GM04504 (cell line): ENCODE measurements around the gene SAFB.

ENCODE experiments used
- DNase-seq: peaks from one replicate; pipeline ENCODE4 v3.0.0-alpha.2; 2012; ENCODE audit warnings: low read depth

Gene SAFB

DNA sequence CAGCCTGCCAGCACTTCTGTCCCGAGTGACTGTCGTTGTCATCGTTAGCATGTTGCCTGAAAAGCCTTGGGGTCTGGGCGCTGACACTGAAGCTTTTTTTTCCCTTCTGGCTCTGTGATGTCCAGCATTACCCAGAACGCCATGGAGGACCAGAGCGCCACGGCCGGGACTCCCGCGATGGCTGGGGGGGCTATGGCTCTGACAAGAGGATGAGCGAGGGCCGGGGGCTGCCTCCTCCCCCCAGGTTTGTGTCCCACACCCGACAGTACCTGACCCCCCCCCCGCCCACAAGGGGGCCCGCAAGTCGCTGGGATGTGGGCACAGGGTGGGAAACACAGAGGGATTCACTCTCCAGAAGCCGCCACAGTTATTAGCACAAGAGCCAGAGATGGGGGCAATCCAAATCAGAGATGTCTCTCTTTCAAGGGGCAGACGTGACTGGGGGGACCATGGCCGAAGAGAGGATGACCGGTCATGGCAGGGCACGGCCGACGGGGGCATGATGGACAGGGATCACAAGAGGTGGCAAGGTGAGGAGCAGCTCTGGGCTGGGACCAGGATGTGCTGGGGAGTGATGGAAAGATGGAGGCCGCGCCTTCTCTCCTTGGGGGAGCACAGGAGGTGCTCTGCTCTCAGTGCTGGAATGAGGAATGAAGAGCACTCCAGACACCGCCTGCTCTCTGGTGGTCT lies 44.2 kb downstream of the SAFB start:
- no peak for DNase-seq

DNA sequence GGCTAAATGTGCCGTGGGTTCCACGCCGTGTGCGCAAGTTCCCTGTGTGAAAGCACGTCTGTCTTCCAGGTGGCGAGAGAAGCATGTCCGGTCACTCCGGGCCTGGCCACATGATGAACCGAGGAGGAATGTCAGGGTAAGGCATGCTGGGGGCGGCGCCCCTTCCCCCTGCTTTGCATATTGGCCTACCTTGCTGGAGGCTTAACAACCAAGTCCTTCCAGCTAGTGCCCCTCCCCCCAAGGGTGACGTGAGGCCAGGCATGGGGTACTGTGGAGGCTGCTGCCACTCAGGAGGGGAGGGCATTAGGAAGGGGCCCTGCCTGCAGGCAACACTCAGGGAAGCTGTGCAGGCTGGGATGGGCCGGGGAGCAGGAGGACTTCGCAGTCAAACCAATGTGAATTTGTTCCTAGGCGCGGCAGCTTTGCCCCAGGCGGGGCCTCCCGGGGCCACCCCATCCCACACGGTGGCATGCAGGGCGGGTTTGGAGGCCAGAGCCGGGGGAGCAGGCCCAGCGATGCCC lies 44.9 kb downstream of the SAFB start:
- no peak for DNase-seq

GRCh38 chr19:5669212-5669611 lies 46.3 kb downstream of the SAFB start:
- no peak for DNase-seq

DNA sequence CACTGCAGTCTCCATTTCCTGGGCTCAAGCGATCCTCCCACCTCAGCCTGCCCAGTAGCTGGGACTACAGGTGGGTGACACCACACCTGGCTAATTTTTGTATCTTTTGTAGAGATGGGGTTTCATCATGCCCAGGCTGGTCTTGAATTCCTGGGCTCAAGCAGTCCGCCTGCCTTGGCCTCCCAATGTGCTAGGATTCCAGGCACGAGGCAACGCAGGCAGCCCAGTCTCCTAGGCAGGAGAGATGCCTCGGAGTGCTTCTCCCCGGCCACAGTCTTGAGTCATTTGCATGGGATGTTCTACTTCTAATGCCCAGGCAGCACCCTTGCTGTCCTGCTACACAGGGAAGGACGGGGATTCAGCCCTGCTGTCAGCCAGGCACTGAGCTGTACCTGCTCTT lies 48.7 kb downstream of the SAFB start:
- DNase-seq: no peak

GRCh38 chr19:5672708-5673459 lies 50.0 kb downstream of the SAFB start:
- DNase-seq: no peak

DNA sequence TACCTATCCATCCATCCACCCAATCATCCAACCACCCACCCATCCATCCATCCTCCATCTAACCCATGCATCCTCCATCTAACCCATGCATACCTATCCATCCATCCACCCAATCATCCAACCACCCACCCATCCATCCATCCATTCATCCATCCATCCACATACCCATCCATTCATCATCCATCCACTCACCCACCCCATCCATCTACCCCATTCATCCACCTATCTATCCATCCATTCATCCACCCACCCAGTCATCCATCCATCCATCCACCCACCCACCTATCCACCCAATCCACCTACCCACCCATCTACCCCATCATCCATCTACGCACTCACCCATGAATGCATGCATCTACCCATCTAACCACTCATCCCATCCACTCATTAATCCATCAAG lies 50.9 kb downstream of the SAFB start:
- no peak for DNase-seq

DNA sequence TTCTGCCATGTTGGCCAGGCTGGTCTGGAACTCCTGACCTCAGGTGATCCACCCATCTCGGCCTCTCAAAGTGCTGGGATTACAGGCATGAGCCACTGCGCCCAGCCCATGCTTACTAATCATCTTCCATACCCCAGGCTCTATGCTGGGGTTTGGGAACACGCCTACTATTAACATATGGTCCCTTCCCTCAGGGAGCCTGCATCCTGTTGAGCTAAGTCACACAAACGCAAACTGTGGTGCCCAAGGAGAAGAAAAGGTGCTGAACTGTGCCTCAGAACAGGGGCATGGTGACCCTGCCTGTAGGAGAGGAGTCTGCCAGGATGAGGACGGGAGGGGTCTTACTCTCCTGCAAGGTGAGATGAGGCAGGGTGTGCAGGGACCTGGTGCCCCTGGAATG lies 51.8 kb downstream of the SAFB start:
- no peak for DNase-seq

DNA sequence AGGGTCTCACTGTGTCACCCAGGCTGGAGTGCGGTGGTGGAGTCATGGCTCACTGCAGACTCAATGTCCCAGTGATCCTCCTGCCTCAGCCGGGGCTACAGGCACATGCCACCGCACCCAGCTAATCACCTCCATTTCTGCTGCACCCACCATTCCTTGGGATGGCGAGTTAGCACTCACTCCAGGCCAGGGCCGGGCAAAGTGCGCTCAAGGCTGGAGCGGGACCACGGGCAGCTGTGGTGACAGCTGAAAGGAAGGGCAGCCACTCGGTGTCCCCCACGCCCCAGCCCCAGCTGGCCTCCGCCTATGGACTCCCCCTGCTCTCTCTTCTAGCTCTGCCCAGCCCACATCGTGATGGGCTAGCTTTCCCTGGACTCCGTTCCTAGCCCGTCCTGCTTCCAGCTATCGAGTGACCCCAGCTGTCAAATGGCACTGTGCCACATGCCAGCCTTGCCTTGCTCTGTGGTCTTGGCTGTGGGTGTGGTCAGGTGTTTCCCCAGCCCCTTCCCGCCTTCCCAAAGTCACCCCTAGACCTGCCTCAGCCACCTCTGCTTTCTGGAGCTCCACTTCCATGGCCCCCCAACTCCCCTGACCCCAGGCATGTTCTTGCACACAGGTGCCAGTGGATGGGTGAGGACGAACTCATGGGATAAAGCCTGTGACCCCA lies 53.4 kb downstream of the SAFB start:
- DNase-seq: no peak

DNA sequence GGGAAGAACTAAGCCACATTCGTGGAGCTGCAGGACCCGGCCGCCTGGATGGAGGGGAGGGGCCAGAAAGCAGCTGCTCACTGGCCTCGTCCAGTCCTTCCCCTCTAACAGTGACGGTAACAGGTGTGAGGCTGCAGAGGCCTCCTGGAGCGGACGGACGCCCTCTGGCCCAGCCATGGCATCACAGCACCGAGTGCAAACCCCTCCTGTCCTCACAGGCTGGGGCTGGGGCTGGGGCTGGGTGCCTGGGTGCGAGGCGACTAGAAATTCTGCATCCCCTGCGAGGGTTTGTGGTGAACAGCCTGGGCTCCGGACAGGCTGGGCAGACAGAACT lies 53.9 kb downstream of the SAFB start:
- DNase-seq: no peak

DNA sequence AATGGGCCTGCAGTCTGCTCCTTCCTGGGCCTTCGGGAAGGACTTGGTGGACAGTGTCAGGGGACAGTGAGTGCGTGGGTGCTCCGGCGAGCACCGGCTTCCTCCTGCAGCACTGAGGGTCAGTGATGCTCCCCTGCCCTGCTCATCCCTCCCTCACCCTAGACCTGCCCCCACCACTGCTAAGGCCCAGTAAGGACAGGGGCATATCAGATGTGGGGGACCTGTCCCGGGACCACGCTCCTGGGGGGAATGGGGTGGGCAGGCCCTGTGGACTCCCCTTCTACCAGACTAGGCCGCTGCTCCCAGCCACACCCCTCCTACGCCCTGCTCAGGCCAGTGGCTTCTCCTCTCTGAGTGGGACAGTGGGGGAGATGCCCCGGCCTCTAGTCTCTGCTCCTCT lies 54.3 kb downstream of the SAFB start:
- no peak for DNase-seq

- DNase-seq: no peak
Measured at GRCh38 chr19:5677580-5677979, 54.7 kb downstream of the SAFB start.

DNA sequence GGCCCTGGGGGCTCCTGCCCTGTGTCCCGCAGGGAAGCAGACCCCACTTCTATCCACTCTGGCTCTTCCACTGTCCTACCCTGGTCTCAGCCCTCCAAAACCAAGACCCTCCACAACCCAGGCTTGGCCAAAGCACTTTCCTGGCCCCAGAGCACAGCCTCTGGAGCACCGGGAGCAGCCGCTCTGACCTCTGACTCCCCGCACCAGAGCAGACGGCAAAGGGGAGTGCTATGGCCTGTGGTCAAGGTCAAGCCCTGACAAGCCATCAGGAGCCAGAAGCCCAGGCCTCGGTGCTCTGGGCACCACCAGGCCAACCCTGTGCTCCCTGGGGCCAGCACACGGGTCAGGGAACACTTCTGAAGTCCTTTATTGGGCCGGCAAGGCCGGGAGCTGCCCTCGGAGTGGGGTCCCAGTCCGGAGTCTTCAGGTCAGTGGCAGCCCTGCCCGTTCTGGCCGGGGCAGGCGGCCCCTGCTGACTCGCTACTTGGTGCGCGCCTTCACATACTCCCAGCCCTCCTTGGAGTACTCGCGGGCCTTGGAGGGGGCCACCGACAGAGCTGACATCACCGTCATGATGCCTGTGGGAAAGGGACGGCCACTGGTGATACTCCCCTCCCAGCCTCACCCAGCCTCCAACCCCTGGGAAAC lies 55.3 kb downstream of the SAFB start:
- no peak for DNase-seq

GRCh38 chr19:5679289-5680083 lies 56.6 kb downstream of the SAFB start:
- DNase-seq: no peak

- no peak for DNase-seq
Measured at GRCh38 chr19:5680084-5680436, 57.2 kb downstream of the SAFB start.

DNA sequence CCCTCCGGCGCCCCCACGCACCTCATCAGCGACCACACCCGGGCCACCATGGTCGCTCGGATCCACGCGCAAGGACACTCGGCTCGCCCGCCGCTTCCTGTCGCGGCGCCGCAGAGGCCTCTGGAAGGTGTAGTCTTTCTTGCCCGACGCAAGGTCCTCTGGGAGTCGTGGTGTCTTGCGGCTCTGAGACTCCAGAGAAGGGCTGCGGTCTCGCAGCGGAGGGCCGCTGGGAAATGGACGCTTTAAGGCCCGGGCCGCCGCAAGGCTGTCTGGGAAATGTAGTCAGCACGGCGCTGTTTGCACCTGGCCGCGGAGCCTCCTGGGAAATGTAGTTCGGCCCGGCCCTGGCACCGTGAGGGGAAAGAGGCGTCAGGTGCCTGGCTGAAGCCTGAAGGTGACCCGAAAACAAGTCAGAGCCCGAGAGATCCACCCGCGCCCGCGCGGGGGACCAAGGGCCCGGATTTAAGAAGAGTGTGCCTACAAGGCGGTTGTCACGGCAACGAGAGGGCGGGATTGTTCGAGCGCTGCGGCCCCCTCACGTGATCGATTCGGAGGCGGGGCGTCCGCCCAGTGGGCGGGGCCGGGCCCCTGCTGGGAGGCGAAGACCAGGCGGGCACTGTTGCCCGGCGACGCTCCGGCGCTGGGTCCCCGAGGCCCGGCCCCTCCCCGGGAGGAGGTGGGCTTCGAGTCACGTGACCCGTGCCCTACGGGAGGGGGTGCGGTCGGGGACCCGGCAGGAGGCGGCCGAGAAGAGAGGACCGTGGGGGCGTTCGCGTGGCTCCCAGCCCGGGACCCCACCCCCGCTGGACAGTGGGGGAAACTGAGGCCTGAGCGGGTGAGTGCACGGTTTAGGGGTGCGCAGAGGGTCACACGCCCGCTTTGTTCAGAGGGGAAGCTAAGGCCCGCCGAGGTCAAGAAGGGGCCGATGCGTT lies 57.8 kb downstream of the SAFB start, which contains the start of the genes HSD11B1L and MICOS13:
Gene HSD11B1L, plus strand, starts transcription at position 591 of the 932 bp plus-strand sequence. CDS start 3,806 bp downstream, outside the sequence.
Gene MICOS13, minus strand, starts transcription at position 80 of the 932 bp plus-strand sequence. Its CDS starts 30 bp downstream, at position 50.
- DNase-seq: peak; percentile 98

DNA sequence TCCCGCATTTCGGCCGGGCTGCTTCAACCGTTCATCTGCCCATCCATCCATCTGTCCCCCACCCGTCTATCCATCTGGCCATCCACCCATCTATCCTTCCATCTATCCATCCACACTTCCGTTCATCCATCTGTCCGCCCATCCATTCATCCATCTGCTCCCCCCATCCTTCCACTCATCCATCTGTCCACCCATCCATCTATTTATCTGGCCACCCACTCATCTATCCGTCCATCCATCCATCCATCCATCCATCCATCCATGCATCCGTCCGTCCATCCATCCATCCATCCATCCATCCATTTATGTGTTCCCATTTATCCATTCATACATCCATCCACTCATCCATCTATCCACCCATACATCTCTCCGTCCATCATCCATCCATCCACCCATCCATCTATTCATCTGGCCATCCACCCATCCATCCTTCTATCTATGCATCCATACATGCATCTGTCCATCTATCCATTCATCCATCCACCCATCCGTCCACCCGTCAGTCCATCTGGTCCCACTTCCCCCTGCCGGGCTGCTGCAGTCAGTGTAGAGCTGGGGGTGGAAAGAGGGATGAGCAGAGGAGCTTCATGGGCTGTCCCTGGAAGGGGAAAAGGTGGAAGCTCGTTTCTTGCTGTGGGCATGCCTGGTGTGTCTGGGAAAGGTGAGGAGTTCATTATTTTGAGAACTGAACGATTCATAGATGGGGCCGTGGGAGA lies 58.7 kb downstream of the SAFB start:
- DNase-seq: no peak

GRCh38 chr19:5682107-5682482 lies 59.2 kb downstream of the SAFB start:
- no peak for DNase-seq

GRCh38 chr19:5683177-5683886 lies 60.4 kb downstream of the SAFB start:
- DNase-seq: no peak
